Activated naive CD8-positive, alpha-beta T cell (primary cell): Measurements from ENCODE around the gene L2HGDH.
A peak's percentile ranks its signal among the peaks of the same experiment; 100 is the strongest.
"Not testable (repeated sequence)": the region's sequence is repeated elsewhere in the genome, so short reads cannot be mapped to it uniquely, and the experiment has no call there.

Source experiments
- H3K27ac Mint-ChIP-seq: one replicate; pipeline ENCODE4 v1.8.0; 2021; ENCODE audit warnings: mixed read lengths
- H3K27me3 Mint-ChIP-seq: one replicate; pipeline ENCODE4 v1.8.0; 2021; ENCODE audit warnings: mixed read lengths
- H3K36me3 Mint-ChIP-seq: one replicate; pipeline ENCODE4 v1.8.0; 2021; ENCODE audit warnings: mixed read lengths
- H3K4me1 Mint-ChIP-seq: one replicate; pipeline ENCODE4 v1.8.0; 2021; ENCODE audit warnings: low read depth, mixed read lengths
- H3K4me3 Mint-ChIP-seq: one replicate; pipeline ENCODE4 v1.8.0; 2021; ENCODE audit warnings: mild to moderate bottlenecking, mixed read lengths
- H3K9me3 Mint-ChIP-seq: one replicate; pipeline ENCODE4 v1.8.0; 2021; ENCODE audit warnings: low read depth, mixed read lengths

The L2HGDH gene

DNA sequence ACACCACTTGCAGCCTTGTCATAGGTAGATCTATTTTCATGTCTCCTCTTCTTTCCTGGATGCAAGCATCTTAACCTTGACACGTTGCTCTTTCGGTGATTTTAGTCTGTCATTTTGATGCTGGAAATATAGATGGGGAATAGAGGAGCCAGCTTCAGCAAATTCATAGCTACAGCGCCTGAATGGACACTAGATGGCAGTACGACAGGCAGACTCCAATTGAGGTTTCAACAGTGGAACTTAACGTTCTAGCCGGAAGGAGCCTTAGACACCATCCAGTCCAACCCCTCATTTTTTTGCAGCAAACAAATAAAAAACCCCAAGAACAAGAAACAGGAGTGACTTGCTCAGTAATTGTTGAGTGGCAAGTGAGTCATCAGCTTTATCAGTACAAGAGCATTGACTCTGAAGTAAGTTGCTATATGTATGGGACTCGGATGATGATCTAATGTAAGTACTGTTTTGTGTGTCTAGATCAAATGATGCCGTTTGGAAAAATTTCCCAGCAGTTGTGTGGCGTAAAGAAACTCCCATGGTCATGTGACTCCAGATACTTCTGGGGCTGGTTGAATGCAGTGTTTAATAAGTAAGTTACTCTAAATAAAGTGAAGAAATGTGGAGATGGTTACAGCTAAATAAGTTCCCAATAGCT, 9.1 kb upstream of the L2HGDH start:
- Mint-ChIP-seq H3K27ac (no peak overlapping the region), H3K4me3 (no peak overlapping the region), H3K4me1 (peaks cover 34% of the 10 kb centered on the region), H3K9me3 (no peaks in the 10 kb centered on the region), H3K36me3 (peaks cover 11% of the 10 kb centered on the region), H3K27me3 (no peaks in the 10 kb centered on the region)

DNA sequence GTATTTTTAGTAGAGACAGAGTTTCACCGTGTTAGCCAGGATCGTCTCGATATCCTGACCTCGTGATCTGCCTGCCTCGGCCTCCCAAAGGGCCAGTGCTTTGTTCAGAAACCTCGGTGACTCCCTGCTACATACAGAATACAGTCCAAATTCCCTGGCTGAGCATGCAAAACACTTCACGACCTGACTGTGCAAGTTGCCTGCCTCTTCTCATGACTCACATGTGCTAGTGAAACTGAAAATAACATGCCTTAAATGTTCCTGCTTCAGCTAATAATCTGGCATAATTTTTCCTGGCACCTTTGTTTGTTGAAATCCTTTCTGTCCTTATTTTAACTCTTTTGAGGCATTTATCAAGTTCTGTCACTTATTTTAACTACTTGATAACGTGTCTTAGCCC, 8.3 kb upstream of the L2HGDH start:
- H3K36me3 Mint-ChIP-seq, result peaks cover 8% of the 10 kb centered on the region
- H3K27me3 Mint-ChIP-seq, result no peaks in the 10 kb centered on the region
- peaks cover 39% of the 10 kb centered on the region for H3K4me1 Mint-ChIP-seq
- H3K4me3 Mint-ChIP-seq, result no peak overlapping the region
- H3K9me3 Mint-ChIP-seq, result no peaks in the 10 kb centered on the region
- no peak overlapping the region for H3K27ac Mint-ChIP-seq

DNA sequence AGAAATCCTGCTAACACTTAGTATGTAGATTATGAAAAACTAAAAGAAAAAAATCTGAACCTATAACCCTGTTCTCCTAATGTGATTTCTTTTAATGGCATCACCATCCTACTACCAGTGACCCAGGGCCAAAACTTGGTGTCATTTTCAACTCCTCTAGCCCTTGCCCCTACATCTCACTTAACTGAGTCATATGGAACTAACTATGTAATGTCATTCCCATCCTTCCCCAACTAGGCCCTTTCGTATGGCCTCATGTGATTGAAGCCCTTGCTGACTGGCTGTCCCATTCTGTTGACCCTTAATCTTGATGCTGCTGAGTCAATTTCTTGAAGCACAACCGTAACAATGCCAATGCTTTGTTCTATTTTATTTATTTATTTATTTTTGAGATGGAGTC, 7.7 kb upstream of the L2HGDH start:
- Mint-ChIP-seq H3K9me3 (no peaks in the 10 kb centered on the region), H3K27me3 (no peaks in the 10 kb centered on the region), H3K4me3 (no peak overlapping the region), H3K36me3 (peaks cover 8% of the 10 kb centered on the region), H3K27ac (peak overlapping the region; percentile 41), H3K4me1 (peaks cover 39% of the 10 kb centered on the region)

DNA sequence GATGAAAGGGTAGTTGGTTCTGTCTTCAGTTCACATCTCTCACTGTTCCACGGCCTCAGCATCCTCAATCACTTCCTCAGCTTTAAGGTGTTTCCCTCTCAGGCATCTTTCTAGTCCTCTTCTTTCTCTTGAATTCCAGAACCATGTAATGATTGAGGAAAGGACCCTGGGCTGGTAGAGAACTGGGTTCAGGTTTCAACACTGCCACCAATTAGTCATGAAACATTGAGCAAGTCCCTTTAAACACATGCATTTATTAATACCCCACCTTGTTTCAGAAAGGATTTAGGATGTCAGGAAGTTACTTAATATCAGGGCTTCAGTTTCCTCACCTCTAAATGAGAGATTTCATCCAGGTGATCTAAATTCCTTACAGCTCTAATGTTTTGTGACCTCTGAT, 7.3 kb upstream of the L2HGDH start:
- Mint-ChIP-seq H3K4me1 (peaks cover 40% of the 10 kb centered on the region), H3K9me3 (no peaks in the 10 kb centered on the region)

DNA sequence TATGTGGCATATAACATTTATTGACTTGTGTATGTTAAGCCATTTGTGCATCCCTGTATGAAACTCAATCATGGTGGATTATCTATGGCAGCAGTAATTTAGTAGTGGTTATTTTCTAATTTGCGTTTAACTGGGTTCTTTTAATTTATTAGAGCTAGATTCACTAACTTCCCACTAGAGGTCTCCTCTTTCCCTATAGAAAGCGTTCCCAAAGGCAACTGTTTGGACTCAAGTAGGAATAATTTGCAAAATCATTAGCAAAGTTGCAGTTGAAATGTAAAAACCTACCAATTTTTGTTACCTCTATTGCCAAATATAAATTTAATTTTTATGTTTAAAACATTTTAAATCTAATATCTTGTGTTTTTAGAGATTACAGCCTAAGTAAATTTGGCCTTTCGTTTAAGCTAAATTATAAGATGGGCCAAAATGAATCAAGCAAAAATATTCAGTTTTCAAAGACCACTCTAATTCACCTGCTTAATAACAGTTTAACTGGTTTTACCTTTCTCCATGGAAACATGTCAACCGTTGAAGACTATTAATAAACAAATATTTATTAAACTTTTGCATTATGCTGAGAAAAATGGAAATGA, 6.1 kb upstream of the L2HGDH start:
- Mint-ChIP-seq H3K27ac (no peak overlapping the region), H3K9me3 (no peaks in the 10 kb centered on the region), H3K4me3 (no peak overlapping the region), H3K36me3 (peaks cover 7% of the 10 kb centered on the region), H3K4me1 (peaks cover 51% of the 10 kb centered on the region), H3K27me3 (no peaks in the 10 kb centered on the region)

More for the DNA sequence above, 7.3 kb upstream of the L2HGDH start:
- peaks cover 9% of the 10 kb centered on the region for H3K36me3 Mint-ChIP-seq
- peak overlapping the region; percentile 54 for H3K27ac Mint-ChIP-seq
- H3K27me3 Mint-ChIP-seq, result no peaks in the 10 kb centered on the region
- H3K4me3 Mint-ChIP-seq, result no peak overlapping the region

DNA sequence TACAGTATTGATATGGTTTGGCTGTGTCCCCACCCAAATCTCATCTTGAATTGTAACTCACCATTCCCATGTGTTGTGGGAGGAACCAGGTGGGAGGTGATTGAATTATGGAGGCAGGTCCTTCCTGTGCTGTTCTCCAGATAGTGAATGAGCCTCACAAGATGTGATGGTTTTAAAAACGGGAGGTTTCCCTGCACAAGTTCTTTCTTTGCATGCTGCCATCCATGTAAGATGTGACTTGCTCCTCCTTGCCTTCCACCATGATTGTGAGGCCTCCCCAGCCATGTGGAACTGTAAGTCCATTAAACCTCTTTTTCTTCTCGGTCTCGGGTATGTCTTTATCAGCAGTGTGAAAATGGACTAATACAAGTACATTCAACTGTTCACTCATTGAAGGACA, 2.1 kb upstream of the L2HGDH start:
- Mint-ChIP-seq H3K4me3 (peak overlapping the region; percentile 88), H3K4me1 (peaks cover 57% of the 10 kb centered on the region)

DNA sequence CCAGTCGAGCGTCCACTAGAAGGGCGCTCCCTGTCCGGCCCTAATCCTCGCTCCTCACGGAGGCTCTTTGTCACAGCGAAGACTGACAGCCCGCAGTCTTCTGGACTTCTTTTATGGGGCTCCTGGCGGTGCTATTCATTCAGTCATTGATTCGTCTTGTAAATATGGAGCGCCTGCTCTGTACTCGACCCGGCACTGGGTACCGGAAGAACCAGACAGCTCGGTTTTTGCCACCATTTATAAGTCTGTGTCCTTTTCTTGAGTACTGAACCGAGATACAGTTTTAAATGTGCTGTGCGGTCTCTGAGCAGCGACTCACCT, 665 bp upstream of the L2HGDH start:
- no peaks in the 10 kb centered on the region for H3K27me3 Mint-ChIP-seq

More for the DNA sequence above, 2.1 kb upstream of the L2HGDH start:
- peak overlapping the region; percentile 5 for H3K27ac Mint-ChIP-seq
- not testable (repeated sequence) for H3K9me3 Mint-ChIP-seq, H3K27me3 Mint-ChIP-seq, H3K36me3 Mint-ChIP-seq

DNA sequence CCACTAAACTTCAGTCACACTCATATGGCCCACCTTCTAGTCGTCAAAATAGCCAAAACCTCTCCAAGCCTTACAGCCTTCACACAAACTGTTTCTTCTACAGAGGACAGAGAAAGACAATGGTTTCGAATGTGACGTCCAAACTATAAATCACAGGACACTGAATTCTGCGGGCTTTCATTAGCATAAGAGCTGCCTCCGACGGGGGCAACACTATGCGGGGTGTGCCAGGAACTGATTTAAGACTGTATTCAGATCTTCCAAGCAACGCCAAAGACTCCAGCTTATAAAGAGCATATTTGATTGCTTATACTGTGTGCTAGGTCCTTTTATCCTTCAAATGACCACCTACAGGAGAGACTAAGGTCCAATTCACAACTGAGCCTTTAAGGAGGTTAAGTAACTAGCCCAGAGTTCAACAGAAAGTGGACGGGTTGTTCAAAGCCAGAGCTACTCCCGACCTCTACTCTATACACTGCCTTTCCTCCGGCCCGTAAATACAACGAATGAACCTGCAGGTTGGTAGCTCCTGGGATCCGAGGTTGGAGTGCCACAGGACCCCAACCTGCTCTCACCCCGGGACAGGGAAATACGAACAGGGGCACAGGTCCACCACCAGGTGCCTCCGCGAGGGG, 575 bp downstream of the L2HGDH start:
- Mint-ChIP-seq H3K9me3 (no peaks in the 10 kb centered on the region), H3K27me3 (no peaks in the 10 kb centered on the region), H3K4me1 (peaks cover 37% of the 10 kb centered on the region), H3K4me3 (peak overlapping the region; percentile 88), H3K36me3 (peaks cover 5% of the 10 kb centered on the region), H3K27ac (peak overlapping the region; percentile 99)

More for the DNA sequence above, 665 bp upstream of the L2HGDH start:
- Mint-ChIP-seq H3K4me3 (peak overlapping the region; percentile 88), H3K36me3 (peaks cover 8% of the 10 kb centered on the region), H3K9me3 (no peaks in the 10 kb centered on the region), H3K4me1 (peaks cover 47% of the 10 kb centered on the region), H3K27ac (peak overlapping the region; percentile 99)

DNA sequence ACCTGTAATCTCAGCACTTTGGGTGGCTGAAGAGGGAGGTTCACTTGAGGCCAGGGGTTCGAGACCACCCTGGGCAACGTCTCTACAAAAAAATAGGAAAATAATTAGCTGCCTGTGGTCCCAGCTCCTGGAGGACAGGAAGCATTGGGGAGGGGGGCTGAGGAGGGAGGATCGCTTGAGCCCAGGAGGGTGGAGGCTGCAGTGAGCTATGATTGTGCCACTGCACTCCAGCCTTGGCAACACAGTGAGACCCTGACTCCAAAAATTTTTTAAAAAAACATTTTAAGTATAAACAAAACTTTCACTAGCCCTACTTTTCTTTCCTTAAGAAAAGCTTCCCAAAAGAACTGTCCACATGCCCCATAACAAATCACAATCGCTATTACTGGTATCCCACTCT, 1.6 kb downstream of the L2HGDH start:
- Mint-ChIP-seq H3K36me3 (peaks cover 5% of the 10 kb centered on the region), H3K4me1 (peaks cover 28% of the 10 kb centered on the region), H3K9me3 (no peaks in the 10 kb centered on the region), H3K27ac (no peak overlapping the region), H3K4me3 (peak overlapping the region; percentile 65), H3K27me3 (no peaks in the 10 kb centered on the region)

DNA sequence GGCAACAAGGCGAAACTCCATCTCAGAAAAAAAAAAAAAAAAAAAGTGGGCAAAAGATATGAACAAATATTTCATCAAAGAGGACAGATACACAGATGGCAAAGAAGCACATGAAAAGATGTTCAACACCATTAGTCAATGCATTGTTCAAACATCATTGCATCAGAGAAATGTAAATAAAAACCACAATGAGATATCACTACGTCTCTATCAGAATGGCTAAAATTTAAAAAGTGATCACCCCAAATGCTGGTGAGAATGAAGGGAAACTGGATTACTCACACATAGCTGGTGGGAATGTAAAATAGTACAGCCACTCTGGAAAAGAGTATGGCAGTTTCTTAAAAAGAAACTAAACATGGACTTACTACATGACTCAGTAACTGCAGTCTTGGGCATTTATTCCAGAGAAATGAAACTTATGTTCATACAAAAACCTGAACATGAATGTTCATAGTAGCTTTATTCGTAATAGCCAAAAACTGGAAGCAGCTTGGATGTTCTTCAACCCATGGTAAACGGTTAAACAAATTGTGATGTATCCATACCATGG, 3.6 kb downstream of the L2HGDH start:
- H3K27ac Mint-ChIP-seq, result no peak overlapping the region
- no peaks in the 10 kb centered on the region for H3K9me3 Mint-ChIP-seq
- H3K4me3 Mint-ChIP-seq, result no peak overlapping the region
- peaks cover 20% of the 10 kb centered on the region for H3K4me1 Mint-ChIP-seq
- no peaks in the 10 kb centered on the region for H3K27me3 Mint-ChIP-seq
- H3K36me3 Mint-ChIP-seq, result peaks cover 3% of the 10 kb centered on the region

DNA sequence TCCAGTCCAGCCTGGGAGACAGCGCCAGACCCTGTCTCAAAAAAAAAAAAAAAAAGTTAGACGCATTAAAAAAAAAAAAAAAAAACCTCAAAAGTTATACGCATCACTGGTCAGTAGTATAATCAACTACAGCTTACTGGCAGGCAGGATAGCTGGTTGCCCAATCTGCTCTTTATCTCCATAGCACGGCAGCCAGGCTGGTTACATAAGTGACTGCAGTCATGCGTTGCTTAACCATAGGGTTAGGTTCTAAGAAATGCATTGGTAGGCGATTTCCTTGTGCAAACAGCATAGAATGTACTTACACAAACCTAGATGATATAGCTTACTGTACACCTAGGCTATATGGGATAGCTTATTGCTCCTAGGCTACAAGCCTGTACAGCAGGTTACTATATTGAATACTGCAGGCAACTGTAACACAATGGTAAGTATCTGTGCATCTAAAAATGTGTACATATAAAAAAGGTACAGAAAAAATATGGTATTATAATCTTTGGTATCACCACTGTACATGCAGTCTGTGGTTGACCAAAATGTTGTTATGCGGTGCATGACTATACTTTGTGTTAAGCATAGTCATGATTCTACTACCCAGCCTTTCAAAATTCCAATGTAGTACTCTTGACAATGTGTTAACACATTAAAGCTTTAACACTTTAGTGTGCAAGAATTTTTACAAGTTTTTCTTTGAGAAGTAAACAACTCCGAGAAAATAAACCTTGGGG, 8.1 kb downstream of the L2HGDH start:
- no peak overlapping the region for H3K4me3 Mint-ChIP-seq
- no peak overlapping the region for H3K27ac Mint-ChIP-seq
- no peaks in the 10 kb centered on the region for H3K4me1 Mint-ChIP-seq
- H3K36me3 Mint-ChIP-seq, result peaks cover 12% of the 10 kb centered on the region
- no peaks in the 10 kb centered on the region for H3K9me3 Mint-ChIP-seq
- H3K27me3 Mint-ChIP-seq, result no peaks in the 10 kb centered on the region

DNA sequence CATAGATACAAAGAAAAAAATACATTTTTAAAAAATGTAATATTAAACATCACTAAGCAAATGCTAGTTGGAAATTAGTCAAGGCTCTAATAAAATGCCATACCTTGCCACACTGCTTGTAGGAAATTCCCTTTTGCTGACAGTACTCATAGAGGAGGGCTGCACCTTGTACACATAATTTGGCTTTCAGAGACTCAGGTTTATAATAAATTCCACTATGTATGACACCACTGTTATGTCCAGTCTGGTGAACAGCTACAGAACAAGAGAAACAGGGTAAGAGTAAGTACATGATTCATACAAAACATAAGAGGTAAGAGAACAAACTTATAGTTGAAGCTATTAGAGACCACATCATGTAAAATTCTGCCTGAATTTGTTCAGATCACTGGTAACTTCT, 10.1 kb downstream of the L2HGDH start:
- H3K4me3 Mint-ChIP-seq, result no peak overlapping the region
- H3K36me3 Mint-ChIP-seq, result peaks cover 16% of the 10 kb centered on the region
- H3K4me1 Mint-ChIP-seq, result no peaks in the 10 kb centered on the region
- no peaks in the 10 kb centered on the region for H3K9me3 Mint-ChIP-seq
- H3K27ac Mint-ChIP-seq, result no peak overlapping the region
- H3K27me3 Mint-ChIP-seq, result no peaks in the 10 kb centered on the region

DNA sequence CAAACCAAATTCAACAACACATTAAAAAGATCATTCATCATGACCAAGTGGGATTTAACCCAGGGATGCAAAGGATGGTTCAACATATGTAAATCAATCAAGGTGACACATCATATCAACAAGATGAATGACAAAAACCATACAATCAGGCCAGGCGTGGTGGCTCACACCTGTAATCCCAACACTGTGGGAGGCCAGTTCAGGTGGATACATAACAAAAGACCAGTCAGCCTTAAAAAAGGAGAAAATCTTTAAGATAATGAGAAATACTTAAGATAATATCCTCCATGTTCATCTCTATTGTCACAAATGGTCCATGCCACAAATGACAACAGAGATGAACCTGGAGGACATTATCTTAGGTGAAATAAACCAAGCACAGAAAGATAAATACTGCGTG, 12.4 kb downstream of the L2HGDH start:
- no peak overlapping the region for H3K4me3 Mint-ChIP-seq
- H3K27me3 Mint-ChIP-seq, result no peaks in the 10 kb centered on the region
- no peak overlapping the region for H3K27ac Mint-ChIP-seq
- no peaks in the 10 kb centered on the region for H3K4me1 Mint-ChIP-seq
- no peaks in the 10 kb centered on the region for H3K9me3 Mint-ChIP-seq
- H3K36me3 Mint-ChIP-seq, result peaks cover 16% of the 10 kb centered on the region

DNA sequence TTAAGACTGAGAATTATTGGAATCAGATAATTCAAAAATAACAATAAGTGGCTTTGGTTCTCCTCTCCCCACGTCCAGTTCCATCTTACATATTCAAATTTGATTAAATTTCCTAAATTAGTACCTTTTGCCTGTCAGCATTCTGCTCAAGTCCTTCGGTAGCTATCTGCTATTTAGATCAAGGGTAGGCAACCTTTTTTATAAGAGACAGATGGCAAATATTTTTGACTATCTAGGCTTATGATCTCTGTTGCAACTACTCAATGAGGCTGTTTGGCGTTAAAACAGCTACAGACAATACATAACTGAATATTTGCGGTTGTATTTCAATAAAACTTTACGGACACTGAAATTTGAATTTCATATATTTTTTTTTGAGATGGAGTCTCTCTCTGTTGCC, 21.7 kb downstream of the L2HGDH start:
- no peaks in the 10 kb centered on the region for H3K4me1 Mint-ChIP-seq
- no peaks in the 10 kb centered on the region for H3K27me3 Mint-ChIP-seq
- H3K4me3 Mint-ChIP-seq, result no peak overlapping the region
- no peak overlapping the region for H3K27ac Mint-ChIP-seq
- peaks cover 23% of the 10 kb centered on the region for H3K36me3 Mint-ChIP-seq
- H3K9me3 Mint-ChIP-seq, result no peaks in the 10 kb centered on the region

DNA sequence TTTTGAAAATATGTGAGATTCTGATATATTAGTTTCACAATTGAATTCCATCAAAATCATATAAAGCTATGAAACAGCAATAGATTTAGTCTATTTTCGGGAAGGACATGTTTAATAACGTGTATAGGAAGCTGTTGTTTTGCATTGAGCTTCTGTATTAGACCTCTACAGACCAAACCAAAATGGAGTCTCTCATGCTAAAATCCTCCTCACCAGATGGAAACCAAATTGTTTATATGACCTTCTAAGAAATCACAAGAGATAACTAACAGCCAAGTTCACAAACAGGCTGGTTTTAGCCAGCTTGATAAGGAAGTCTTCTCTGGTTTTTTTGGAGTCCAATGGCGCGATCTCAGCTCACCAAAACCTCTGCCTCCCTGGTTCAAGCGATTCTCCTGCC, 23.9 kb downstream of the L2HGDH start:
- Mint-ChIP-seq H3K27ac (no peak overlapping the region), H3K36me3 (peaks cover 15% of the 10 kb centered on the region), H3K4me3 (no peak overlapping the region), H3K4me1 (no peaks in the 10 kb centered on the region), H3K27me3 (no peaks in the 10 kb centered on the region), H3K9me3 (no peaks in the 10 kb centered on the region)
